Activated CD4-positive, alpha-beta T cell treated with anti-CD3 and anti-CD28 coated beads, Interleukin-2, amount 10 ng/mL, durations not matched to agents 7 days and 5 days (primary cell): ENCODE results near the gene SERTAD2. TPM values are rescaled to one million over a fixed set of nuclear protein-coding genes. Genes with fewer than 3 reads are reported as not detected.
A peak's percentile ranks its signal among the peaks of the same experiment; 100 is the strongest.

ENCODE experiments used
- CTCF ChIA-PET: fragments of 350-600 bp; sonication (Branson Sonifier 250); formaldehyde crosslinking; loops from one replicate; lab custom pipeline; 2021; ENCODE audit warnings: antibody characterized with exemption; lab: Charles Lee
- POLR2A ChIA-PET: fragments of 350-600 bp; sonication (Branson Sonifier 250); formaldehyde crosslinking; loops from one replicate; lab custom pipeline; 2021; ENCODE audit warnings: antibody characterized with exemption; lab: Charles Lee
- DNase-seq: peaks from one replicate; pipeline ENCODE4 v3.0.0-alpha.2; 2020
- H3K27ac Mint-ChIP-seq: one replicate; pipeline ENCODE4 v1.8.0; 2021; ENCODE audit warnings: mild to moderate bottlenecking, moderate library complexity, mixed read lengths
- H3K27me3 Mint-ChIP-seq: one replicate; pipeline ENCODE4 v1.8.0; 2021; ENCODE audit warnings: mixed read lengths
- H3K36me3 Mint-ChIP-seq: one replicate; pipeline ENCODE4 v1.8.0; 2021; ENCODE audit warnings: low read depth, mixed read lengths
- H3K4me1 Mint-ChIP-seq: one replicate; pipeline ENCODE4 v1.8.0; 2021; ENCODE audit warnings: mixed read lengths
- H3K4me3 Mint-ChIP-seq: one replicate; pipeline ENCODE4 v1.8.0; 2021; ENCODE audit warnings: mild to moderate bottlenecking, moderate library complexity, mixed read lengths
- H3K9me3 Mint-ChIP-seq: one replicate; pipeline ENCODE4 v1.8.0; 2021; ENCODE audit warnings: mixed read lengths
- total RNA-seq, 2 experiments: library from RNA; stranded (reverse); gene quantifications; one replicate each; pipeline ENCODE4 v1.2.3, GENCODE V29; 2021

The SERTAD2 gene
- total RNA-seq, 2 experiments from 2014 or later, result 16.9 to 18.7 TPM

DNA sequence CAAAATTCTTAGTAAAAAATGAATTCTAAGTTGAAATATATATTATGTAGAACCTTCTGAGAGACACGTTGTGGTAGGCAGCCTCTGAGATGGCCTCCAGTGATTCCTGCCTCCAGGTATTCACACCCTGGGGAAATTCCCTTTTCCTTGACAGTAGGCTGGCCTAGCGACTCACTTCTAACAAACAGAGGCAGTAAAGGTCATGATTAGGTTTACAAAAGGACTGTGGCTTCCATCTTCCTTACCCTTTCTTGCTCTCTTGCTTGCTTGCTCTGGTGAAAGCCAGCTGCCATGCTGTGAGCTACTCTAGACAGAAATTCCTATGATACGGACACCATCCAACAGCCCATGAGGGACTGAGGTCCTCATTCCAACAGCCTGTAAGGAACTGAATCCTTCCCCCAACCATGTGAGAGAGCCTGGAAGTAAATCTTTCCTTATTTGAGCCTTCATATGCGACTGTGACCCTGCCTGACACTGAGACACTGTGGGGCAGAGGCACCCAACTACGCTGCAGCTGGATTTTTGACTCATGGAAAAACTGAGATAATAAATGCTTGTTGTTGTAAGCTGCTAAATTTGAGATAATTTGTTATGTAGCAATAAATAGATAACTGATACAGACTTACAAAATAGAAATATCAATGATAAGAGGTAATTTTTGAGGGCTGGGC, 32.7 kb upstream of the SERTAD2 start:
- ChIA-PET POLR2A (no interaction called here), CTCF (interaction anchor here (0.7 to 1.8 kb wide), 4 partner anchors 10 to 34 kb away, joined by 3 to 5 read pairs (median 4); no protein-coding TSS in a partner anchor)
- Mint-ChIP-seq H3K9me3 (peaks cover 3% of the 10 kb centered on the region), H3K4me3 (no peak overlapping the region), H3K4me1 (peaks cover 2% of the 10 kb centered on the region), H3K36me3 (peaks cover 6% of the 10 kb centered on the region), H3K27me3 (no peaks in the 10 kb centered on the region), H3K27ac (no peak overlapping the region)
- DNase-seq, result no peak

DNA sequence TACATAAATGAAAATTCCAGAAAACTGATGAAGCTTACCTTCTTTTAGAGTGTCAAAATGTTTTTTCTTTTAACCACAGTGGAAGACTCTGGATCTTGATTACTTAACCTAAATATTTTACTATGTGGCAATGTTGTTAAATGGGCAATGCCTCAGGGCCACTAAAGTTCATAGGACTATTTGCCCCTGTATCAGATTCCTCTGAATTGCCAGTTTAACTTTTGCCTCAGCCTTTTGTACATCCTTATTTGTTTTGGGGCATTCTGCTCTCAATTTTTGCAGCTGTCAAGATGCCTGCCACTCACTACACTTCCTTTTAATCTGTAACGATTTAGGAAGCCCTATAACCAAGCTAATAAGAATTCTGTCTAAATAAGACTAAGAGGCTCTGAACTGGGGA, 31.7 kb upstream of the SERTAD2 start:
- POLR2A ChIA-PET, result no interaction called here
- H3K9me3 Mint-ChIP-seq, result peaks cover 3% of the 10 kb centered on the region

DNA sequence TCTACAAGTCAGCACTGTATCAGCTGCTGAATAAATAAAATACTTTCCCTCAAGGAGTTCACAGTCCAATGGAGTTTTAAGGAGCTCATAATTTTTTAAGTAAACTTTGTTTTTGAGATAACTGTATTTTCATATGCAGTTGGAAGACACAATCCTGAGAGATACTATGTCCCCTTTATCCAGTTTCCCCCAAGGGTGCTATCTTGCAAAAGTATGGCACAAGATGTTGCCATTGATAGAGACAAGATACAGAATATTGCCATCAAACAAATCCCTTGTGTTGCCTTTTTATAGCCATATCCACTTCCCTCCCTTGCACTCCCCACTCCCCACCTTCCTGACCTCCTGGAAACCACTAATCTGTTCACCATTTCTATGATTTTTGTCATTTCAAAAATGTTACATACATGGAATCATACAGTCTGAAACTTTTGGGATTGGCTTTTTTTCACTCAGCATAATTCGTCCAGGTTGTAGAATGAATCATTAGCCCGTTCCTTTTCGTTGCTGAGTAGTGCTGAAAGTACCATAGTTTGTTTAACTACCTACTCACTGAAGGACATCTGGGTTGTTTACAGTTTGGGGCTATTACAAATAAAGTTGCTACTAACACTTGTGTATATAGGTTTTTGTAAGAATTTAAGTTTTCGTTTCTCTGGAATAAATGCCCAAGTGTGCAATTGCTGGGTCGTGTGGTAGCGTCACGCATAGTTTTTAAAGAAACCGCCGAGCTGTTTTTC, 30.2 kb upstream of the SERTAD2 start:
- DNase-seq, result no peak
- H3K27ac Mint-ChIP-seq, result no peak overlapping the region
- H3K4me3 Mint-ChIP-seq, result no peak overlapping the region
- peaks cover 11% of the 10 kb centered on the region for H3K4me1 Mint-ChIP-seq
- POLR2A ChIA-PET, result interaction anchor here (0.7 kb wide), 1 partner anchor 16 kb away, joined by 4 read pairs; no protein-coding TSS in a partner anchor
- no peaks in the 10 kb centered on the region for H3K27me3 Mint-ChIP-seq
- H3K9me3 Mint-ChIP-seq, result peaks cover 3% of the 10 kb centered on the region
- CTCF ChIA-PET, result no interaction called here
- peaks cover 6% of the 10 kb centered on the region for H3K36me3 Mint-ChIP-seq

More for the DNA sequence above, 31.7 kb upstream of the SERTAD2 start:
- H3K27ac Mint-ChIP-seq, result no peak overlapping the region
- CTCF ChIA-PET, result interaction anchor here (0.9 to 1.8 kb wide), 2 partner anchors 11 to 13 kb away, joined by 3 to 5 read pairs; no protein-coding TSS in a partner anchor
- H3K4me3 Mint-ChIP-seq, result no peak overlapping the region
- no peaks in the 10 kb centered on the region for H3K27me3 Mint-ChIP-seq
- no peak for DNase-seq
- H3K4me1 Mint-ChIP-seq, result peaks cover 2% of the 10 kb centered on the region
- peaks cover 6% of the 10 kb centered on the region for H3K36me3 Mint-ChIP-seq

DNA sequence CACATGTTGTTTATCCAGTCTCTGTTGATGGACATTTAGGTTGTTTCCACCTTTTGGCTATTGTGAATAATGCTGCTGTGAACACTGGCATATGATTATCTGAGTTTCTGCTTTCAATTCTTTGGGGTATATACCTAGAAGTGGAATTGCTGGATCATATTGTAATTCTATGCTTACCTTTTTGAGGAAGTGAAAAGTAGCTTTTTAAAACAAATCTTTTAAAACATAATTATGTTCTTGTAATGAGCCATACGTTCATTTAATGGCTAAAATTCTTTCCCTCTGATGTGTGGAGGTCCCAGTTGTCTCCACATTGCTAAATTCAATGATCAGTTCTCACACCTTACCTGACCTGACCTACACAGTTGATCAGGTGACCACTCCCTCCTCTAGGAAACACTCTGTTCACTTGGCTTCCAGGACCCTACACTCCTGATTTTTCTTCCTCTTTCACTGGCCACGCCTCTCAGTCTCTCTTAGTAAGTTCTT, 27.8 kb upstream of the SERTAD2 start:
- Mint-ChIP-seq H3K4me3 (no peak overlapping the region), H3K9me3 (no peaks in the 10 kb centered on the region), H3K27ac (no peak overlapping the region), H3K36me3 (peaks cover 2% of the 10 kb centered on the region), H3K27me3 (no peaks in the 10 kb centered on the region), H3K4me1 (peaks cover 20% of the 10 kb centered on the region)
- POLR2A ChIA-PET, result no interaction called here
- CTCF ChIA-PET, result interaction anchor here (0.6 kb wide), 1 partner anchor 67 kb away, joined by 3 read pairs; no protein-coding TSS in a partner anchor
- DNase-seq, result no peak

DNA sequence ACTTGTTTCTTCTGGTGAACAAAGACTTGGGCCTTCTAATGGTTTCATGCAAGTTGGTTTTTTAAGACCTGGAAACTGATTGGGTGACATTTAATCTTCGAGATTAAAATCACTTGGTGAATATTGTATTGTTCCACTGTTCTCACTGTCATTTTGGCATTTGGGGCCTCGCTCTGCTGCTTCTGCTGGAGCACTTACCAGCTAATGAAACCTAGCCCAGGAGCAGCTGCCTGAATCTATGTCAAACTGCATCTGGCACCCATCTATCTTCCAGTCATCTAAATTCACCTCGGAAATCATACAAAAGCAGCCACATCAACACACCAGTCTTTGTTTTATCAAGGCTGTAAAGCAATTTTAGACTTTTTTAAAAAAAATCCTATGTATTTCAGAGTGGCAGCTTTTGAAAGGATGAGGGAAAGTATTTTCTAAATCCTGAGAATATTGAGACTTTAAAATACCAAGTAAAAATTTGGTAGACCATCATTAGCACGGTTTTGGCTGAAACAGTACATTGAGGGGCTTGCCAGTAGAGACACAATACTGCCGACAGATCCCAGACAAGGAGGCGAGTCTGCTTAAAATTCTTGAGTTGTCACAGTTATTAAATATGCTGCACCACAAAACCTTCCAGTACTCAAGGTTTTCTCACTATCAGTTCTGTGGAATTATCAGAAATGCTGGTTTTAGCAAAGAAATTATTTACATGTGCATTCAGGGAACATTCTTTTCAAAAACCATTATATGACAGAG, 26.1 kb upstream of the SERTAD2 start:
- POLR2A ChIA-PET, result no interaction called here

DNA sequence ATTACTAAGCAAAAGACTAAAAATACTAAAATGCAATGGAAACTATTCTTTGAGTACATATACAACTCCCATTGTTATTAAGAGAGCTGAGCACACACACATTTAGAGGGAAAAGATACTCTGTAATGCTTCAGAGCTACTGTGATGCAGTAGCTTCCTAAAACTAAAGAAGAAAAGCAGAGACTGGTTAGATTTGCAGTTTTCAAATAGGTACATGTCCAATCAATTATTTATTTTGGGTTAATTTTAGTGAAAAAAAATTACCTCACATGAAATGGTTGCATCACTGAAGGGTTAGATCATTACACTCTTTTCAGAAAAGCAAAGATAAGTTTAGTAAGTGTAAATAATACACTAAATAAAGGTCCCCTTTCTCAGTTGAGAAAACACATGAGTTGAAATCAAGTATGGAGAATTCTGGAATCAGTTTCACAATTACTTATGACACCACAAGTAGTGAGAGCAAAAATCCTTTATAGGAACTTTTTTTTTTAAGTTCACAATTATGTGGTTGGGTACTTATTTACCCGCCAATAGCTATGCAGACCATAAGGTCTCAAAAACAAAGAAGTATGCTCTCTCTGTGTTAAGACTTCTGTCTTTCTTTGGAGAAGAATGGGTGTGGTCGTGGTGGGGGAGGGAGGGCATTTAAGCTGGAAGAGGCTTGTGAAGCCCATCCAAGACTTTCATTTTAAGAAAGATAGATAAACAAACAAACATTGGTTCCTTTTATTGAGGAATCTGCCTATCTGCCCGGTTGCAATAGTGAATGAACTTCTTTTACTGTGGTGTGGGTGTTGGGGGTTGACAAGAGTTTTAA, 25.3 kb upstream of the SERTAD2 start:
- no peak for DNase-seq
- ChIA-PET CTCF (interaction anchor here (0.6 to 1.6 kb wide), 7 partner anchors 9 to 196 kb away, joined by 3 to 6 read pairs (median 3); no protein-coding TSS in a partner anchor), POLR2A (no interaction called here)
- Mint-ChIP-seq H3K27me3 (no peaks in the 10 kb centered on the region), H3K4me3 (no peak overlapping the region), H3K4me1 (peaks cover 30% of the 10 kb centered on the region), H3K9me3 (no peaks in the 10 kb centered on the region), H3K36me3 (peaks cover 1% of the 10 kb centered on the region), H3K27ac (peak overlapping the region; percentile 48)

More for the DNA sequence above, 26.1 kb upstream of the SERTAD2 start:
- Mint-ChIP-seq H3K27me3 (no peaks in the 10 kb centered on the region), H3K27ac (peak overlapping the region; percentile 7), H3K36me3 (peaks cover 2% of the 10 kb centered on the region), H3K4me3 (no peak overlapping the region), H3K4me1 (peaks cover 30% of the 10 kb centered on the region), H3K9me3 (no peaks in the 10 kb centered on the region)
- CTCF ChIA-PET, result interaction anchor here (0.7 to 1.5 kb wide), 4 partner anchors 9 to 152 kb away, joined by 3 to 6 read pairs (median 4); no protein-coding TSS in a partner anchor
- no peak for DNase-seq

DNA sequence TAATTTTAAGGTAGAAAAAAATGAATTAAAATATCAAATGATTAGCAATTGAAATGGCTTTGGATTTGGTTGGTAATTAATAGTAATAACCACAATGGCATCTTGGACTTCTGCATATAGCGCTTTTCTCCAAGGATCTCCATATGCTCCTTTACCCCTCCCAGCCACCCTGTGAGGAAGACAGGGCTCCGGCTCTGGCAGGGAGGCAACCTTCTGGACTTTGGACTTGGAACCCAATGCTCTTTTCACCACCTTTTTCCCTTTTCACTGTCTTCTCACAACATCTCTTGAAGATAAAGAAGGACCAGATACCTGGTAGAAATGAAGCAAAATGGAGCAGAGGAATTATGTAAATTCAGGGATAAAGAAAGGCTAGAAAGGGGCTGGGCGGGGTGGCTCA, 23.8 kb upstream of the SERTAD2 start:
- Mint-ChIP-seq H3K9me3 (no peaks in the 10 kb centered on the region), H3K4me1 (peaks cover 36% of the 10 kb centered on the region), H3K27me3 (no peaks in the 10 kb centered on the region), H3K4me3 (no peak overlapping the region), H3K36me3 (no peaks in the 10 kb centered on the region), H3K27ac (no peak overlapping the region)
- DNase-seq, result no peak
- ChIA-PET POLR2A (no interaction called here), CTCF (interaction anchor here (0.7 to 3.7 kb wide), 5 partner anchors 10 to 187 kb away, joined by 3 to 18 read pairs (median 4); partner anchors contain the start of gene SERTAD2)

DNA sequence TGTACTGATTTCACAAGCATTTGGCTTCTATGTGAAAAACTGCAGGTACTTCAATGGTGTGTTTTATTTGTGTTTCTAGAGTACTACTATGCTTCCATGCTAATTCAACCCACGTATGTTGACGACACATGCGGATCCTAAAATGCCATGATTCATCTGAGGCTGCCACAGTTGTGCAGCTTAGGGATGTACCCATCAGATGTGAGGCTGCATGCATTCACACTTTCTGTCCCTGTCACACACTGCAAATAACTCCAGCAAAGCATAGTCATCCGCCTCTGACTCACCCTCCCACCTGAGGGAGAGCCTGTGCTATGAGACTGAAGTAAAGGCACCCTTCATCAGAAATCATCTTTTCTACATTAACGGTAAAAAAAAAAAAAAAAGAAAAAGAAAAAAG, 22.1 kb upstream of the SERTAD2 start:
- Mint-ChIP-seq H3K4me1 (peaks cover 36% of the 10 kb centered on the region), H3K4me3 (no peak overlapping the region), H3K36me3 (no peaks in the 10 kb centered on the region), H3K27me3 (no peaks in the 10 kb centered on the region), H3K27ac (no peak overlapping the region), H3K9me3 (no peaks in the 10 kb centered on the region)
- DNase-seq, result peak; percentile 22
- POLR2A ChIA-PET, result no interaction called here
- CTCF ChIA-PET, result interaction anchor here (0.7 to 3.7 kb wide), 8 partner anchors 9 to 156 kb away, joined by 3 to 18 read pairs (median 4); partner anchors contain the start of genes AFTPH and SERTAD2

DNA sequence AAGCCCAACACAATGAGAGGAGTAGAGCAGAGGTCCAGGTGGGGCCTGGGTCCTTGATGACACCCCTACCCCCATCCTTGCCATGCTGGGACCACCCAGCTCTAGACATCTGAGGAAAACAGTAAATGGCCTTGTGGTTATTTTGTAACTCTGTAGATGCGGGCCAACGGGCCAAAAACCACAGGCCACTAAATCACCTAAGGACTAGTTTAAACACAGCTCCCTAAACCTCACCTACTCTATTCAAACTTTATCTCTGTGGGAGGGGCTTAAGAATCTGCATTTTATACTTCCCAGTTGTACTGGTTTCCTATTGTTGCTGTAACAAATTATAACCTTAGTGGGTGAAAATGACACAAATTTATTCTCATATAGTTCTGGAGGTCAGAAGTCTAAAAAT, 19.0 kb upstream of the SERTAD2 start:
- Mint-ChIP-seq H3K4me3 (no peak overlapping the region), H3K9me3 (no peaks in the 10 kb centered on the region), H3K27ac (no peak overlapping the region), H3K36me3 (no peaks in the 10 kb centered on the region), H3K4me1 (peaks cover 23% of the 10 kb centered on the region), H3K27me3 (no peaks in the 10 kb centered on the region)
- ChIA-PET POLR2A (no interaction called here), CTCF (interaction anchor here (0.9 to 1.8 kb wide), 6 partner anchors 8 to 20 kb away, joined by 3 to 8 read pairs (median 5); partner anchors contain the start of gene SERTAD2)
- no peak for DNase-seq

DNA sequence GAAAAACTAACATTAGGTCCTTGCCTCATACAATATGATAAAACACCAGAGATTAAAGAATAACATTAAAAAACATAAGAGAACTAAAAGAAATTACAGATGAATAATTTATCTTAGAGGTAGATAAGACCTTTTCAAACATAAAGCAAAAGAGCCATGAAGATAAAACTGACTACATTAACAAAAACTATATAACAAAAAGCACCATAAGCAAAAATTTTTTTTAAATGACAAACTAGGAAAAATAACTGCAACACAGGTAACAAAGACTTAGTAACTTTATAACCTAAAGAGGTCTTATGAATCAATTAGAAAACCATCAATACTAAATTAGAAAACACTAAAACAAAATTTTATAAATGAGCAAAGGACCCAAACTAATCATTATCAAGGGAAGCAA, 16.3 kb upstream of the SERTAD2 start:
- H3K4me1 Mint-ChIP-seq, result peaks cover 33% of the 10 kb centered on the region
- H3K4me3 Mint-ChIP-seq, result no peak overlapping the region
- no peaks in the 10 kb centered on the region for H3K36me3 Mint-ChIP-seq
- ChIA-PET POLR2A (no interaction called here), CTCF (no interaction called here)
- H3K27me3 Mint-ChIP-seq, result no peaks in the 10 kb centered on the region
- H3K27ac Mint-ChIP-seq, result no peak overlapping the region
- DNase-seq, result no peak
- H3K9me3 Mint-ChIP-seq, result no peaks in the 10 kb centered on the region

DNA sequence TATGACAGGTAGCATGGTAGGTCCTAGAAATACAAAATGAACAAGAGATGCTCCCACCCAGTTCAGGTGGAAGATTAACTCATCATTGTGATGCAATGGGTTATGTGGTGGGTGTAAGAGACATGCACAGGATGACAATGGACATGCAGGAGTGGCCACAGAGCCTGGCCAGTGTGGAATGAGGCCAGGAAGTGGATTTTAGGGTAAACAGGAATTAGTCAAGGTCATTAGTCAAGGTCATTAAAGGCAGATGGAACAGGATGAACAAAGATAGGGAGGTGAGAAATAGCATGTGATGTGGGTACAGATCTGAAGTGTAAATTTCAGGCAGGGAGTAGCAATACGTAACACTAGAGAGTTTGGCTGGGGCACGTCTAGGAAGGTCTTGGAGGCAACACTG, 15.6 kb upstream of the SERTAD2 start:
- no peaks in the 10 kb centered on the region for H3K9me3 Mint-ChIP-seq
- no peak overlapping the region for H3K4me3 Mint-ChIP-seq
- H3K27ac Mint-ChIP-seq, result no peak overlapping the region
- H3K4me1 Mint-ChIP-seq, result peaks cover 33% of the 10 kb centered on the region
- H3K27me3 Mint-ChIP-seq, result no peaks in the 10 kb centered on the region
- POLR2A ChIA-PET, result no interaction called here
- no peak for DNase-seq
- no peaks in the 10 kb centered on the region for H3K36me3 Mint-ChIP-seq
- CTCF ChIA-PET, result no interaction called here
